ENCODE results near the gene TFAP2D. TPM values are rescaled to one million over a fixed set of nuclear protein-coding genes. Genes with fewer than 3 reads are reported as not detected.

The TFAP2D gene
- 0.47 TPM for total RNA-seq

DNA sequence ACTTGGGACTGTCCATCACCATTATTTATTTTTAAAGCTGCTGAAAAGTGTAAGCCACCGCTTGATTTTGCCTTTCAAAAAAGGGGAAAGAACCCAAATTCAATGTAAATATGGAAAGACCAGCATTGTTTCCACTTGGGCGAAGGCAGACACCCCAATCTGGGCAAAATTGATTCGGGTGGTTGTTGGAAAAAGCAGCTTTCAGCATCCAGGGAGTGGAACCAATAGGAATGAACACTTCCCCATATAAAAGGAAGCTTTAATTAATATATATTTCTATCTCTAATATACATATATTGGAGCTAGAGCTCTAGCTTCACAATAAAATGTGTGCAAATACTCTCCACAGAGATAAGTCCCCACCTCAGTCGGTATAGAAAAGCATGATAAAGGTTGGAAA lies at the start of gene TFAP2D:
TFAP2D (plus strand) TSS at position 301 of the 400 bp plus-strand sequence. CDS start 530 bp downstream, outside the sequence.
- DNase-seq: no peak

DNA sequence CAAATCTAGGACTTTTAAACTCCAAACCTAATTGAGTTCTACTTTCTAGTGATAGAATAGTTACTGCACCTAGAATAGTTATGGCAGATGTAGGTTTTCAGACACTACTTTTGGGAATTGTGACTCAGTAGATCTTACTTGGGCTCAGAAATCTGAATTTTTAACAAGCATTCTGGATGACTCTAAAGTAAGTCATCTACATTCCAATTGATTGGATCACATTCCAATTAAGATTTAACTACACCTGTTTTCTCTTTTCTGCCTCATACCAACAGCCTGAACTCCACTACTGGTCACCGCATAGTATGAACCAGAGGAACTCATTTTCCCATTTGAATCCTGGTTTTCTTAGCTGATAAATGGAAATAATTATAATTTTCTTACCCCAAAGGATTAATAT lies 49.5 kb upstream of the TFAP2D start:
- DNase-seq: no peak

DNA sequence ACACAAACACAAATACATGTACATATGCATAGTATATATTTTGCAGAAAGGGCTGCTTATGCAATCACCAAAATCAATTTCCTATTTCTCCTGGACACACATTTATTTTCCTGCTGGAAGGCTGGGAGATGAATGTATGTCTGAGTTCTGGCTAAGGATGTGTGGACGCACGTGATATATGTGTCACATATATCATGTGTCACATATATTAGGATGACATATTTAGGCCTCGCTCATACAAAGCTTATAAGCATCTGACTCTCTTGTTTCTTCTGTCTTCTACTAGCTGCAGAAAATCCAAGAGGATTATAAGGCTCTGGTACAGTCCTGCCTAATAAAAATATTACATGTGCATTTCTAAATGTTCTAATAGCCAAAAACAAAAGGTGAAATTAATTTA lies 47.2 kb upstream of the TFAP2D start:
- no peak for DNase-seq

DNA sequence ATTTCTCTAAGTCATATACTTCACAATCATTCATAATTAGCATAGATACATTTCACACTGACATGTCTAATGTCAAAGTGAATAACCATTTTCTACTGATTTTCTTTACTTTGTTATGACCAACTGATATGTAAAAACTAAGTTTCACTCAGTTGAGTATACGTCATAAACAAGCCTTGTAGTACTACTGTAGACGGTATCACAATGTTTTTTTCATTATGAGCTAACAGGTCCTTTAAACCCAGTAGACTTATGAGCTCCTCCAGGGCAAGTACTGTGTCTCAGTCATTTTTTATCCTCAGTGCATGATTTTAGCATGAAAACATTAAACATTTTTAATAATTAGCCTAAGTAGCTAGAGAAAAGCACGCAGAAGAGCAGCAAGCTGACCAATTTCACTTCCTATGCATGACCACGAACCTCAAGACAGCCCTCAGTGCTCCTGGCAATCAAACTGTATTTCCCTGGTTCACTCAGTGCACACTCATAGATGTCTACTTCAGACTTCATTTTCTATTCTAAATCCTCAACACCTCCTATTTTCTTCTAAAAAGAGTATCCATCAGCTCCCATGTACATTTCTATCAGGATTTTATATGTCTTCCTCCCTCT lies 32.0 kb upstream of the TFAP2D start:
- DNase-seq: no peak

DNA sequence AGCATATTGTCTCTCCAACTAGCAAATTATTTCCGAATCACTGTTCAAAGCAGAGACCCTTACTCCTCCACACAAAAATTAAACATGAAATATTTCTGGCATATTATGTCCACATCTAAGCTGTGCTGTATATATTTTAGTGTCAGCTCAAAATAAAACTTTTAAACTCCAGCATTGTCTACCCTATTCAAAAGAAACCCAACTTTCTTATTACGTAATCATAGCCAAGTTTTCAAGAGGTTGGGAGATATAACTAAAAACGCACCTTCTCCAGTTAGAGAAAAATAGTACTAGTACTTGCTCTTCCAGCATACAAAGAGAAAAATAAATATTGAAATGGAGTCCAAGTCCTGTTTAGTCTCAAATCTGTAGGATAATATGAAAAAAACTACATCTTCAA lies 24.1 kb upstream of the TFAP2D start:
- DNase-seq: no peak

DNA sequence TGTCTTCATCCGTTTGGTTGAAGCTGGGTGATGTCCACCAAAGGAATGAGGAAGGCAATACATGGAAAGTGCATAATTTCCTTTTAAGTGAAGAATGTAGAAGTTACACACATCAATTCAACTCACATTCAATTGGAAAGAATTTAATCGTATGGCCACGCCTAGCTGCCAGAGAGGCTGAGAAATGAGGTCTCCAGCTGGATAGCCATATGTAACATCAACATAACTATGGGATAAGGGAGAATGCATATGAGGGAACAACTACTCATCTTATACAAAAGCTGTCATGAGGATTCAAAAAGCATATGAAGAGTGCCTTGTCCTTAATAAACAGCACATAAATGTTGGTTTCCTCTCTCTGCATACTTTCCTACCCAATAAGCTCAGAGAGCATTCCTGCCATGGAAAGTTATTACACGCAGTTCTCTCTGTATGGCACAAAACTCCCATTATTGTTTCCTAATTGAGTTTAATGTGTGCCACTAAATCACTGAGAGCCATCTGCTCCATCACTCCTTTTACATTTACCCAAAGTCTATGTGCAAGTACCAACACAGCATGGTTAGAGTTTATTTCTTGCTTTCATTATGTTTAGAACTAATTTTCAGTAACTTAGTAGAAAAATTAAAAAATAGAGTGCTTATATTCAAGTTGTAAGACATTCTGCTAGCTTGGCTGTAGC lies 21.4 kb upstream of the TFAP2D start:
- DNase-seq: no peak

DNA sequence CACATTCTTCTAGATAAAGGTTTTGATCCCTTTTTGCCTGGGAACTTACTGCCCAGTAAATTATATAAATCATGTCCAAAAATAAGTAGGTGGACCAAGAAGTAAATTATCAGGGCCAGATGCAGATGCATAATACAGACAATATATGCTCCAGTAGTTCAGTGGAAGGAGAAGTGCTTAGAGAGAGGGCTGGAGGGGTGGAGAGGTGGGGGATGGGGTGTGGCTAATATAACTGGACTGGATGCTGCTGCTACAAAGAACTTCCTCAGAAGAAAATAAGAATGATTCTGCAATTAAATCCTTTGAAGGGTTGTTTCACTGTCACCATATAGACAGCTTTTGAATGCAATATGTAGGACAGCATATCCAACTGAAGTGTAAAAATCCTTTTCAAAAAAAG lies 14.8 kb upstream of the TFAP2D start:
- no peak for DNase-seq

DNA sequence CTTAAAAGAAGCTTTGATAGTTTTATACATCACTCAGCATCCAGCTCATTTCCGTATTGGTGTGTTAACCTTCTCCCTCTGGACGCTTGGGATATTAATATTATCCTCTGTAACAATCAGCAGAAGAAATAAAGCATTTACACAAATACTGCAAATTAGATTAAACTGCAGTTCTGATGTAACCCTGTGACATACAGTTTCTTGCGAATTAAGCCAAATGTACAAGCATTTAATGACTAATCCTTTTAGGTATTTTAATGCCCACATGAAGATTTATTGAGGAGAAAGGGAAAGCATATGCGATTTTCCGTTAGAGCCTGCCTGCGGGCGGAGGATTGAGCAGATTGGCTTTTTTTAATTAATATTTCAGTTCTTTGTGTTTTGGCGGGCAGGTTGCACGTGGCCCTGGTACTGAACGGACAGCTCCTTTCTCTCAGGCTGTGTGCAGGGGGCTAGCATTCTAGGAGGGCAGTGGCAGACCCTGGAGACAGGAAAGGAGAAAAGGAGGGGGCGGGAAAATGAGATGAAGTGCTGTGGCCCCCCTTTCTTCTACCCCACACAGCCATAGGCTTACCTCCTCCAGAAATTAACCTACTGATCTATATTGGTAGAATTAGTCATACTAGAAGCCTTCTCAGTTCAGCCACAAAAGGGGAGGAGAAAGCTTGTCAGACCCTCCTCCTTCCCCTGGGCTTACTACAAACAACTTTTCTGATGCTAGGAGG lies 14.1 kb upstream of the TFAP2D start:
- no peak for DNase-seq

DNA sequence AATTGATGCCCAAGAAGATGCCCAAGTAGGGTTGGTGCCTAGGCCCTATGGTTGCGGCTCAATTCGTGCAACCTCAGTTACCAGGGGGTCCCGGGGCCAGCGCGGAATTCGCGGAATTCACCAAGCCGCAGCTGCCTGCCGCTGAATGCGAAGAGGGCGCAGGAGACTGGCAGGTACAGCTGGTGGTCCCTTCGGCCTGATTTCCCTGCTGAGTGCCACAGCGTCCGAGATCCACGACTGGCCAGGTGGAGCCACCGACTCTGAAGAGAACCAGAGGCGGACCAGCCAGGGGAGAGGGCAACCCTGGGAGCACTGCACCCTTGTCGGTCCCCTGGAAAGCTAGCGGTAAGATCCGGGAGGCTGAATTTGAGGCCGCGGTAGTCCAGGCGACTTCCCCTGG lies 6.8 kb upstream of the TFAP2D start:
- no peak for DNase-seq

DNA sequence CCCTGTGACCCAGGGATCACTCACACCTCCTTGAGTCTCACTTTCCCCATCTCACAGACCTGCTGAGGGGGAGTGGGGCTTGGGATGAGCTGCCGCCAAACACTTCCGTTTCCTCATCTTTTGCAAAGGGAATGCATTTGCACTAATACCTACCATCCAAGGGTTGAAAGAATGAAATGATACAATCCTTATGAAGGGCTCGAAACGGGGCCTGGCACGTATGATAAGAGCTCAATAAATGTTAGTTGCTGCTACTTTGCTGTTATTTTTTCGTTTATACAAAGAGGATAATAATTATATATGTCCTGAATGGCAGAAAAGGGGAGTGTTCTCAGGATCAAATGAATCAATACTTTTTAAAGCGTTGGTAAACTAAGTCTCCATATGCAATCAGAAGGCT lies 6.1 kb upstream of the TFAP2D start:
- DNase-seq: no peak

DNA sequence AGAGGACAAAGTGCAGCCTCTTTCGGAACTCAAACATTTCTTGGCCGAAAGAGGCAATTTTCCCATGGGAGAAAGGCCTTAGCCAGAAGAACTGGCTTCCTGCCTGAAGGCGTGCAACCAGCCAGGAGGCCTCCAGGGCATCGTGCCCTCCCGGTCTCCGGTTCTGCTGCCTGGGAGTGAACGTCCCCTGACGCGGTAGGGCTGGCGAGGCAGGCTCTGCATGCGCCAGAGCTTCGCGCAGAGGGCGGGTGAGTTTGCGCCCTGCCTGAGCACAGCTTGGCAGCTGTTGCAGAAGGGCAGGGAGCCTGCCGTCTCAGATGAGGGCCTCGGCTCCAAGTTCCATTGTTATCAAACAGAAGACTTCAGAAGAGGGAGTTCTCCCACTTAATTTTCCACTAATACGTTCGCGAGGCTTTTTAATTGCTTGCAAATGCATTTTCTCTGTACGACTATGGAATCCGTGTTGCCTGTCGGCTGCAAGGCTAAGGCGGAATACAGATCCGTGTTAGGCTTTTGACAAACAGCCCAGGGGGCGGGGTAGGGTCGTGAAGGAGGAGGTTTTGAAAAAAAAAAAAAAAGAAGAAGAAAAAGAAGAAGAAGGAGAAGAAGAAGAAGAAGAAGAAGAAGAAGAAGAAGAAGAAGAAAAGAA lies 5.5 kb upstream of the TFAP2D start:
- no peak for DNase-seq

DNA sequence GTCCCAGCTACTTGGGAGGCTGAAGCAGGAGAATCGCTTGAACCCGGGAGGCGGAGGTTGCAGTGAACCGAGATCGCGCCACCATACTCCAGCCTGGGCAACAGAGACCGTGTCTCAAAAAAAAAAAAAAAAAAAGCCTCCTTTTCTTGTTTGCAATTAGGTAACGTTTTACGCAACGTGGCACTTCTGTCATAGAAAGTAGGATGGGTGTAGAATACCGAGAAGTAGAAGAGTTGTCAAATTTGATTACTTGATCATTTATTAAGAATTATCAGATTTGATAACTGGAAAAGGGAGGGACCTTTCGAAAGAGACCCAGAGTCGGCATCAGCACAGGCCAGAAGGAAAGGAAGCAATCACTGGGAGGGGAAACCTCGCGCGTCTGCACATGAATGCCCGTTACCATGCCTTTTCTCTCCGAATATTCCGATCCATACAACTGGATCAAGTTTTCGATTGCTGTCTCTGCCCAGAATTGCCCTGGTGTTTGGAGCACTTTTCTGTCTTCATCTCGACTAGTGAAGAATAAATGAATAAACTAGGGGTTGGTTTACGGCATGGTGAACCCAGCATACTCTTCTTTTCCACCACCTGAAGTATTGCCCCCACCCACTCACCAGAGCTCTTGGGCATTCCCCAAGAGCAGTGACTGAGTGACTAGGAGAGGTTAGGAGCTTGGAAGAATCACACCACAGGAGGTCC lies 4.5 kb upstream of the TFAP2D start:
- no peak for DNase-seq

DNA sequence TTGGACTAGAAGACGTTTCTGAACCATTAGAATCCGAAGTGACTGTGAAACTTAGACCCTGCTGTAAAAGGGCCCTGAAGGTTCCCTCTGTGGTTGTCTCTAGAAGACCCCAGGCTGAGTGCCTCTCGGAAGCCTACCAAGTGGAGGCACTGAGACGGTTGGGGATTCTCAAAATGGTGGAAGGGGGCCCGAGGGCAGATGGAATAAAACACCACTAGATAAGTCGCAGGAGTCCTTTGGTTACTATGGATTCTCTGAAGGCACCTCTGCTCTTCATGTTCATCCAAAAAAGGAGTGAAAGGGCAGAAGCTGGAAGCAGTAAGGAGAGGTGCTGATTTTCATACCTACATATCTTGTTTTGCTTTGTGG lies 4.0 kb upstream of the TFAP2D start:
- no peak for DNase-seq

DNA sequence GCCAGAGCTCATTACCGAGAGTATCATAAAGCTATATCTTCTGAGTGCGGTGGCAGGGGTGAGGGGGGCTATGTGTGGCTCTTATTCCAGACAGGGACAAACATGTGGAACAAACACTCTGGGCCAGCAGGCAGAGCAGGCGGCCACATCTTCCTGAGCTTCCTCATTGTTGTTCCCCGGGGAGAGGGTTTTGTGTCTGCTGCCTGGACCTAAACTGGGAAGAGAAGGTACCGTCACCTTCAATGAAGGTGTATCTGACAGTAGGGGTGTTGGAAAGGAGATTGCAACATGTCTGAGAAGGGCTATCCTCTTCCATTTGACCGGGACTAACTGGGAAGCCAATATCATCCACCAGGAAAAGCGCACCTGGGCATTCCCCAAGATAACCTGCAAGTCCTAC lies 1.6 kb upstream of the TFAP2D start:
- DNase-seq: no peak

DNA sequence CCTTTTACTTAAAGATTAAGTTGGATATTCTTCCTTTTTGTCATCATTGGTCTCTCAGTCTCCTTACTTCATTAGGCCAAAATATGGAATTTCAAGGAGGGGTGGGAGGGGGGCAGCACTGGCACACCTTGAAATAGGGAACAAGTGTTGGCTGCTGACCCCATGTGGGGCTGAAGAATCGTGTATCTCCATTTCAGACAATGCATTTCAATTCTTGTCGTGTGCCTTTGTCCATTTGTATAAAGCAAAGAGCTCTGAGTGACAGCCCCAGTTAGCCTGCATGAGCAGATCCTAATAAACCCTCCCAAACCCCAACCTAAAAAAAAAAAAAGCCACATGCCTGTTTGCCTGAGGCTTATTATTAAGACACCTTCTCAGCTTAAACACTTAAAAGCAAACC lies 1.0 kb upstream of the TFAP2D start:
- DNase-seq: no peak

DNA sequence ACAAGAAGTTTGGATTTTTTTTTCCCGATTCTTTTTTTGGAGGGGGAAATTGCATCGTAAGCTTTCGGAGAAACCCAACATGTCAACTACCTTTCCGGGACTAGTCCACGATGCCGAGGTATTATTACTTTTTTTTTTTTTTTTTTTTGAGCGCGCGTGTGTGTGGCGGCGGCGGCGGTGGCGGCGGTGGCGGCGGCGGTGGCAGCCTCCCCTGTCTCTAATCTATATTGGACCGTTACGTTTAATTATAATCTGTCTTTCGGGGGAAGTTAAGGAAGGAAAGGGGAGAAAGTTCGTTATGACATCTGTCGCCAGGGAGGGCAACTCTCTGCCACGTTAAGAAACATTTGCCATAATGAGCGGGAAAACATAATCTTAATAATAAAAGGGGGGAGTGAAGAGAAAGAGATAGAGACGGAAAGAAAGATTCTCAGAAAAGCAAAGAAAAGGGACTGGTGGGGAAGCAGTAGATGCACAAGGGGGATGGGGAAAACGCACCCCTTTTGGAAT lies 706 bp downstream of the TFAP2D start:
- no peak for DNase-seq

DNA sequence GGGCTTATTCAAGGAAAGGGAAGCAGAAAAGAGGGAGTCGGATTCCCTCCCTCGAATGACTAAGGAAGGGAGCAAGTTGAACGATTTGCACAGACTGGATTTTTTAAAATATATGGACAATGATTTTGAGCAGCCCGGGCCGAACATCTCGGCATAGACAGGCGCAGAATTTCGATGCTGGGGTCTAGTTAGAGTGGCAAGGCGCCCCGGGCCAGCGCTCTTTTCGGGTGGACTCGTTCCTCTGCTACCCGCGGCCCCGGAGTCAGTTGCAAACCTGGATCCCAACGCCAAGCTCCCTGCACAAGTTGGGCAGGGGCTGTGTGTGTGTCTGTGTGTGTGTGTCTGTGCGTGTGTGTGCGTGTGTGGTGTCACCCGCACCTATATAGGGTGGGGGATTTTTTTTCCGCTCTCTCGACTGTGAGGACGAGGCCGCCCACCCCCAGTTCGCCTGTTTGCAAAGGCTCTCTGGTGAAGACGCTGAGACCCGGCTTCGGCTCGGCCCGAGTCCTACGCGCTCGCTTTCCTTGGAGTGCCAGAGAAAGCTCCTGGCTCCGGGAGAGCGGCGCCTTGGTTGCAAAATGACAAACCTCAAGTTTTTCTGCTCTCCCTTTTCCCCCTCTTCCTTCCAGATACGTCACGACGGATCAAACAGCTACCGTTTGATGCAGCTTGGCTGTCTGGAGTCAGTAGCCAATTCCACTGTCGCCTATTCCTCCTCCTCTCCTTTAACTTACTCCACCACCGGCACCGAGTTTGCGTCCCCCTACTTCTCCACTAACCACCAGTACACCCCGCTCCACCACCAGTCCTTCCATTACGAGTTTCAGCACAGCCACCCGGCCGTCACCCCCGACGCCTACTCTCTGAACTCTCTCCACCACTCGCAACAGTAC lies 1.4 kb downstream of the TFAP2D start:
- DNase-seq: no peak

DNA sequence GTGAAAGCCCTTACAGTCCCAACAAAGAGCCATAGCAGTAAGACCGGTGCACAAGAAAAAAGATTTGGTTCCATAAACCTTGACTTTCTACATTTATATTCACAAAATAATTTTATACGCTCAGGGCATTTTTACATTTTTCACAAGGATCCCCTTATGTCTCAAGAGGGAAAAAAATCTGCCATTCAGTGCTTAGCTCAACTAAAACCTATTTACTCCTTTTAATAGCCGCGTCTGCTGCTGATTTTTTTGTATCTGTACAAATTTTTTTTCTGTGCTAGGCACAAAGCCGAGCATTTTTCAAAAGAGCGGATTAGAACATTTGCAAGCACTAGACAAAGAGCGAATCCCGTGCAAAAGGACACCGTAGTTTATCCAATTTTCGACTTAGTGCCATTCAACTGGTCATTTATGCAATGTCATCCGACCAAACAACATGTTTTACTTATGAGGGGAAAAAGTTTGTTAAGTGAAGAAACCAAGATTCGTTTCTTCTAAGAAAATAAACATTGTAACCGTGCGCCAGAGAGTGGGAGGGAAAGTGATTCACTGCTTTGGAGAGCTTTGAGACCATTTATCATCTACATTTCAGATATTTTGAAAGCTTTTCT lies 3.7 kb downstream of the TFAP2D start:
- no peak for DNase-seq

DNA sequence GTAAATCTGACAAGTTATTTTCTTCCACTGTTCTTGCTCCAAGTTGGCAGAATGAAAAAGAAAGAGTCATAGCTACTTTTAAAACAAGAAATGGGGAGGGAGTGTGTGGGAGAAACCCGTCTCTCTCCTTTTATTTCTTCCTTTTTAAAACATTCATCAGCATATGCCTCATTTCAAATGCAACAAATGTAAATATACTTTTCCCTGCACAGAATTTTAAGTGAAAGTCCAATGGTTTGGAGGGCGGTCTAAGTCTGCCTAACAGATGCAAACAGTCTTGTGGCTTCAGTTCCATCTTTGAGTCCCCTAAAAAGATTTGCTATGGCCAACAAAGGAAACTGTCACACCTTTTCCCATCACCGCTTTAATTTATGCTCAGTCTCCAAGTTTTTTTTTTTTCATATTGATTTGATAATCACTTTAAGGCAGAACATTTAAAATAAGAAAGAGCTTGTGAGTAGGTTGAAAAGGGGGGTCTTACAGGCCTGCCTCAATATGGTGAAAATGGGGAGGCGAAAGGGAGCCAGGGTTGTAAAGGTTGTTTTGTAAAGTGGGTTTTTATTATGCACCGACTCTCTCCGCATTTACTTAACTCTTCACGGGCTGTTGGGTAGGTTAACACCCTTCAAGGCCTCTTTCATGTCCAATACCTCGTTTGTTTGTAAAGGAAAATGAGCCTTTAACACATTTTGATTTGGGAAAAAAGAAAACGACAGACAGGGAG lies 4.6 kb downstream of the TFAP2D start:
- DNase-seq: no peak

DNA sequence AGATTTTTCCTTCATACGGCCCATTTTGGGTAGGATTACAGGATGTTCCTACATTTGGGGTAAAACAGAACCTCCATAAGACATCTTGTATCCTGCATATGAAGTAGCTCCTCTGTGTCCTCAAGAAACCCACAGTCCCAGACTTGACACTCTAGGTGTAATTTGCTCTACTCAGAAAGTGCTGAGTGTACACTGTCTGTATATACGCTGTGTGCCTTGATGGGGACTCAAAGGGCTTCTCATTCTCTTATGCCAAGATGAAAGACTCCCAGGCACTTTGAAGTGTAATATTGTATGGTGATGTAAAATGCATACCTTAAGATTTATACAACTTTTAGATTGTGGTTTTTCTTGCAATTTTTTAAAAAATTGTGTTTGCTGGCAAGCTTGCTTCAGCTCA lies 5.2 kb downstream of the TFAP2D start:
- no peak for DNase-seq
